ENCODE measurements around the gene MCU.
"Not testable (repeated sequence)": the region's sequence is repeated elsewhere in the genome, so short reads cannot be mapped to it uniquely, and the experiment has no call there.

Gene MCU, protein sequence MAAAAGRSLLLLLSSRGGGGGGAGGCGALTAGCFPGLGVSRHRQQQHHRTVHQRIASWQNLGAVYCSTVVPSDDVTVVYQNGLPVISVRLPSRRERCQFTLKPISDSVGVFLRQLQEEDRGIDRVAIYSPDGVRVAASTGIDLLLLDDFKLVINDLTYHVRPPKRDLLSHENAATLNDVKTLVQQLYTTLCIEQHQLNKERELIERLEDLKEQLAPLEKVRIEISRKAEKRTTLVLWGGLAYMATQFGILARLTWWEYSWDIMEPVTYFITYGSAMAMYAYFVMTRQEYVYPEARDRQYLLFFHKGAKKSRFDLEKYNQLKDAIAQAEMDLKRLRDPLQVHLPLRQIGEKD

DNA sequence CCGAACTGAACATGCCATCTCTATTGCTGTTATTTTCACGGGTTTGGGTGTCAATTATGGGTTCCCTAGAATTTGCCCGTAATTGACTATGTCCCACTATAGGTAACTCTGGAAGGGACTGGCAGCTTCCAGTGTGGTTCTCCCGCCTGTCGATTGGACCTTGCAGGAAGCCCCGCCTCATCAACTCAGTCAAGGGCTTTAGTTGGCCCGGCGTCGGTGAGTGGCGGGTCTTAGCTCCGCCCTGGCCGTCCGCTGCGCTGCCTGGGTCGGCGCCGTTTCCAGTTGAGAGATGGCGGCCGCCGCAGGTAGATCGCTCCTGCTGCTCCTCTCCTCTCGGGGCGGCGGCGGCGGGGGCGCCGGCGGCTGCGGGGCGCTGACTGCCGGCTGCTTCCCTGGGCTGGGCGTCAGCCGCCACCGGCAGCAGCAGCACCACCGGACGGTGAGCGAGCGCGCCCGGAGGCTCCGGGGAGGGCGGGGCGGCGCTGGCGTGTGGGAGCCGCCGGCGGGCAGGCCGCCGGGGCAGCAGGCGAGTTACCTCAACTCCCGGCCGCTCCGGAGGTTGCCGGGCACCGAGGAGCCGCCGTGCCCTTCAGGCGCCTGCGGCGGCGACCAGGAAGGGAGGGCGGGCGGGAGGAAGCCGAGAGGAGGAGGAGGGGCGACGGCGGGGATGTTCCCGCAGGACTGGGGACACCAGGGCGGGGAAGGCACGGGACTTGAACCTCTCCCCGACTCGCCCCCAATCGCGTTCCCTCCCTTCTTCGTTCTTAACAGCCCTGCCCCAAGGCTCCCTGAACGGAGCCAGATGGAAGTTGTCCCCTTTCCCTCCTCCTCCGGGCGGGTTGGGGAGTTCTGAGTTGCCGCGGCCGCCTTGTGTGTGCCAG lies at the start of gene MCU:
MCU (plus strand) TSS at position 281 of the 881 bp plus-strand sequence; CDS start at position 290, 9 bp downstream.
- DNase-seq (ENCODE audit: low read depth) = no peak

DNA sequence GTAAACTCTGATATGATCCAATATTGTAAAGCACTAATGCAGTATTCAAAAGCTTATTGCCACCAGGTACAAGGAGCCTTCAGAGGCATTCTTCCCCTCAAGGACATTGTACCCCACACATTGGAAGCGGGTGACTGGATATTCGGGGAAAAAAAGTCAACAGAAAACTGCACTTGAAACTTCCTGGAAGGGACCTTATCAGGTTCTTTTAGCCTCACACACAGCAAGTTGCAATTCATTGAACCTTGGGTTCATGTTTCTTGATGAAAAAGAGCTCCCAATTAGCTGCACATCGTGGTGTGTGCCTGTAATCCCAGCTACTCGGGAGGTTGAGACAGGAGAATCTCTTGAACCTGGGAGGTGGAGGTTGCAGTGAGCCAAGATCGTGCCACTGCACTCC lies 49.6 kb upstream of the MCU start:
- DNase-seq (ENCODE audit: low read depth) = no peak

DNA sequence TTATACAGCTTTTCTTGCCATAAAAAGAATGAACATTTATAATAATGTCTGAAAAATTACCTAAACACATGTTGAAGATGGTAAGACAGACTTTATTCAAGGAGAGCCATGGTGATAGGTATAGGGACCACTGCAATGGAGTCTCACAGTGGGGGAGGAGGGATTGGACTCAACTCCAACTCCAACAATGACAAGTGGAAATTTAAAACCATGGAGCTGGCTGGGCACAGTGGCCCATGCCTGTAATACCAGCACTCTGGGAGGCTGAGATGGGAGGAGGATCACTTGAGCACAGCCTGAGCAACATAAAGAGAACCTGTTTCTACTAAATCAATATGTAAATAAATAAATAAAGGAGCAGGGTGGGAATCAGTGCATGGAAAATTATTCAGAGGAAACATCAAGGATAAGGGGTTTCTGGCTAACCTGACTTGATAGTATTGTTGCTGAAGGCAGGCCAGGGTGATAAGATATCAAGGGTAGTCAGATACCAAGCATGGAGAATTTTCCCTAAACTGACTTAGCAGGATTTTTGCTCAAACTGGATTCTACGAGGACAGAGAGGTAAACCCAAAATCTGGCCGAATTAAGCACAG lies 46.6 kb upstream of the MCU start:
- no peak for DNase-seq (ENCODE audit: low read depth)

DNA sequence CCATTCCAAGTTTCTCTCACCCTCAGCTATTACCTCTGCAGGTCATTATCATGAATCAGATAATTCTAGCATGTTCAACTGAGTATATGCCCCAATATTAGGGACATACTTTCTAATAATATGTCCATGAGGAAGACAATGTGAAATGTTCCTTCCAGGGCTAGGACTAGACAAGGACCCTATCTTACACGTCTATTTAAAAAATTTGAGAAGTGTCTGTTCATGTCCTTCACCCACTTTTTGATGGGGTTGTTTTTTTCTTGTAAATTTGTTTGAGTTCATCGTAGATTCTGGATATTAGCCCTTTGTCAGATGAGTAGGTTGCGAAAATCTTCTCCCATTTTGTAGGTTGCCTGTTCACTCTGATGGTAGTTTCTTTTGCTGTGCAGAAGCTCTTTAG lies 45.0 kb upstream of the MCU start:
- not testable (repeated sequence) for DNase-seq (ENCODE audit: low read depth)

DNA sequence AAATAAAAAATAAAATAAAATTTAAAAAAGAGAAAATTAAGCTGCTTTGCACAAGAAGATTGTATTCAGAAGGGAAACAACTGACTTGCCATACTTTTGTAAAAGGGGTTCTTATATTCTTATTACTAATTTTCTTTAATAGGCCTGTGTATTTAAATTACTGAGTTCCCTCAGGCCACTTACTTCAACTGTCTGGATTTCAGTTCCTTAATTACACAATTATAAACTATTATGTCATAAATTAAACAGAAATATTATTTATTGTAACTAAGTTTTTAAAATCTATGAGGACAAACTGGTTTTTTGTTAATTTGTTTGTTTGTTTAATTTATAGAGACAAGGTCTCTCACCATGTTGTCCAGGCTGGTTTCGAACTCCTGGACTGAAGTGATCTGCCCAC lies 43.6 kb upstream of the MCU start:
- DNase-seq (ENCODE audit: low read depth) = no peak

DNA sequence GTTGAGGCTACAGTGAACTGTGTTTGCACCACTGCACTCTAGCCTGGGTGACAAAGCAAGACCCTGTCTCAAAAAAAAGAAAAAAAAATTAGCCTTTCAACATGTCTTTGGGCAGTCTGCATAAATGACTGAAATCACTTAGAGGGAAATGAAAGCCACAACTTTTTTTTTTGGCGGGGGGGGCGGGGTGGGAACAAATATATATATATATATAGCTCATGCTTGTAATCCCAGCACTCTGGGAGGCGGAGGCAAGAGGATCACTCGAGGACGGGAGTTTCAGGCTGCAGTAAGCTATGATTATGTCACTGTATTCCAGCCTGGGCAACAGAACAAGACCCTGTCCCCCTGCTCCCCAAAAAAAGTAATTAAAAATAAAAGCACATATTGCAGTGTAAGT lies 42.7 kb upstream of the MCU start:
- DNase-seq (ENCODE audit: low read depth) = no peak

DNA sequence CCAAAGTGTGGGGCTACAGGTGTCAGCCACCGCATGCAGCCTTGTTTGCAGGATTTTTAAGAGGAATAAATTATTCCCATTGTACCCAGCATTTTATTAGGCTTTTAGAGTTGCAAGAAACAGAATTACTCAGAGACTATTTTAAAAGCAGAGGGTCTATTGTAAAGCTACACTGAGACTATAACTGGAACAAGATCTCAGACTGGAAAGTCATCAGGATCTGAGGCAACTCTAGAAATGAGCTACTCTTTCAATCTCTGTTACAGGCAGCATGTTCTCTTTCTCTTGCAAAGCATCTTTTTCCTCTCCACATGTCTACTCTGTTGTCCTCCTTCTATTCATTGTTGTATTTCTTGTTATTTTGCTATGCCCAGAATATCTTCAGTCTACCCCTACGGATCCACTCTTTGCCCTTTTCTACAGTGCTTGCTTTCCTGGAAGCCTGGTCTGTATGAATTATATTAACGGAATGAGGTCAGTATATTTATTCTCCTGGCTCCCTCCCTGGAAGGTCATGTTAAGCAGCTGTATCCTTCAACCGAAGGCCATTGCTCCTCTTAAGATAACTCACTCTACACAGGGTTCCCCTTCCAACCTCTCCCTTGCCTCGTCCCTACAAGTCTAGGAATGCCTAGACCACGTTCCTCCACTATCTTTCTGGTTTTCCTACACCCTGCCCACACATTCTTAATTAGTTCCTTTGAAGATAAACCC lies 38.4 kb upstream of the MCU start:
- no peak for DNase-seq (ENCODE audit: low read depth)

DNA sequence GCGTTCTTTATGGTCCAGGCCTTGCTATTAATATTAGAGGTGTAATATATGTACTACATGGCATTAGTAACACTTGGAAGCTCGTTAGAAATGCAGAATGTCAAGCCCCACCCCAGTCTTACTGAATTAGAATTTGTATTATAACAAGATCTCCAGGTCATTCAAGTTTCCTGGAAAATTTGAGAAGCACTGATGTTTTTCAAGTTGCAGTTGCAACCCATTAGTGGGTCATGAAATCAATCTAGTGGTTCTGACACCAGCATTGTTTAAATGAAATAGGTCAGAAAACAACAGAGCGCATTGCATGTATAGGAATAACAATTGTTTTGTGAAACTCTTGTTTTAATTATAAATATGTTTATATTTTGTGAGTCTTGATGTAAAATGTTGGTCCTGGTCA lies 37.2 kb upstream of the MCU start:
- DNase-seq (ENCODE audit: low read depth) = no peak

DNA sequence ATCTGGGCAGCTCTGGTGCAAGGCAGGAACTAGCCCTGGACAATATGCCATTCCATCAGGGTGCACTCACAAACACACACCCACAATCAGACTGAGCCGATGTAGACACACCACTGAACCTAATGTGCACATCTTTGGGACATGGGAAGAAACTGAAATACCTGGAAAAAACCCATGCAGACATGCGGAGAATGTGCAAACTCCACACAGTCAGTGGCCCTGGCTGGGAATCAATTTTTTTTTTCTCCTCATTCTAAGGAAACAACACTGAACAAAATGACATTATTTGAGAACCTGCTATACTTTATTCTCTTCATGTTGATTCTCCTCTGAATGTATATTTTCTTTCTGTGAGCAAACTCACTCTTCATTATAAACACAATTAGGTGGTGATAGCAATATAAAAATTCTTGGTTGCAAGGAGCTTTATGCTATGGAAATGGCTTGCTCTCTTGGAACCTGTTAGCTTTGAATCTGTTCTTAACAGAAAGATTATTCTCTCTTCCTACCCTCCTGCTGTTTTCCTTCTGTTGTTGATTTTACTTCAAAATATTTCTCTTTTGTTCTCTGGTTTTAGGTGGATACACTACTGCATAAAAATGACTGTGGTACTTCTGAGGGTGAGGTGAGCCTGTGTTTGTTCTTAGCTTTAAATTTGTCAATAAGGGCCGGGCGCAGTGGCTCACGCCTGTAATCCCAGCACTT lies 33.1 kb upstream of the MCU start:
- DNase-seq (ENCODE audit: low read depth) = no peak

DNA sequence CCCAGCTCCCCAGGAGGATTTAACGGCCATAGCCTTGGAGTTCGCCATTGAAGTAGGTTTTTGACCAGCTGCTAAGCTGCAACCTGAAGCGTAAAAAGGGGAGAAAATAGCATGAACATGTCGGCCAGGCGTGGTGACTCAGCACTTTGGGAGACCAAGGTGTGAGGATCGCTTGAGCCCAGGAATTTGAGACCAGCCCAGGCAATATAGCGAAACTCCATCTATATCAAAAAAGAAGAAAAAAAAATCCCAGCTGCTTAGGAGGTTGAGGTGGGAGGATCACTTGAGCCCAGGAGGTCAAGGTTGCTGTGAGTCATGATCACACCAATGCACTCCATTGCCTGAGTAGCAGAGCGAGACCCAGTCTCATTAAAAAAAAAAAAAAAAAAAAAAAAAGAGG lies 32.2 kb upstream of the MCU start:
- no peak for DNase-seq (ENCODE audit: low read depth)

DNA sequence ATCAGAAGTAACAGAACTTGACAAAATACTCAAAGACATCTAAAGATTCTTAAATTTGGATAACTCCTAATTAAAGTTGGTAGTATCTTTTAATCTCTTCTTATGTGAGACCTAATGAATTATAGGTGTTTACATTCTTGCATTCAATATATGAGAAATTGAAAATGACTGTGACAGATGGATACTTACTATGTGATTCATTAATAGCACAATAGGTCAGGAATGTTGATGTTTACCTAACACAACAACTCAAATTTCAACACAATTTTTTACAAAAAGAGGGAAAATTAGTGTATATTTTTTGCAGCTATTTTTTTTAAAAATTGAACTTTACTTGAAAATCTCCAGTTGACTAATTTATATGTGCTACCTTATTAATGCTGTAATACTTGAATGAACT lies 31.7 kb upstream of the MCU start:
- no peak for DNase-seq (ENCODE audit: low read depth)

DNA sequence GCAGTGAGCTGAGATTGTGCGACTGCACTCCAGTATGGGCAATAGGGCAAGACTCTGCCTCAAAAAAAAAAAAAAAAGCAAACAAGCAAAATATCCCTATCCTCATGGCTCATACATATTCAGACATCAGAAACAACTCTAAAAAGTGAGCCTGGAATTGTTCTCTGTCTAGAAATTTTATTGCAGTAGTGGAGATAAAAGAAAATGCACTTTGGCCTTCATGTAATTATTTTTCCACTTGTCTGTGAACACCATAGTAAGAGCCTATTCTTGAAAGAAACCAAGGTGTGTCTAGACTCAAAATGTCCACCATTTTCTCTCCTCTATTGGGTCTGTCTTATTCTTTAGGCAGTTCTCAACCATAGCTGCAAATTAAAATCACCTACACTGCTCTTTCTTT lies 30.5 kb upstream of the MCU start:
- DNase-seq (ENCODE audit: low read depth) = no peak

DNA sequence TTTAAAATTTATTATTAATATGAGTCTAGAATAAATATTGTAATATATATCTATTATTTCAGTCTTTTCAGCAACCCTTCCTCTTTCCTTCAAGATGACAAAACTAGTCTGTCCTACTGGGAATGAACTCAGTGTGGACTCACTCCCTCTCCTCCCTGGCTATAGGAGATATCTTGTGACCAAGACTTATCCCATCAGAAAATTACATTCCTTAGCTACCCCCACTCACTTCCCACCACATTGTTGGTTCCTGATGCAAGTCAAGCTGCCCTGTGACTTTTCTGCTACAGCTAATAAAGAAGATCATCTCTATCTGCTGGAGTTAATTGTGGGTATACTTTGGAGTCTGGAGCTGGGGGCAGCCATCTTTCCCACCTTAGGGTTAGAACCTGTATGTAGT lies 28.0 kb upstream of the MCU start:
- no peak for DNase-seq (ENCODE audit: low read depth)

DNA sequence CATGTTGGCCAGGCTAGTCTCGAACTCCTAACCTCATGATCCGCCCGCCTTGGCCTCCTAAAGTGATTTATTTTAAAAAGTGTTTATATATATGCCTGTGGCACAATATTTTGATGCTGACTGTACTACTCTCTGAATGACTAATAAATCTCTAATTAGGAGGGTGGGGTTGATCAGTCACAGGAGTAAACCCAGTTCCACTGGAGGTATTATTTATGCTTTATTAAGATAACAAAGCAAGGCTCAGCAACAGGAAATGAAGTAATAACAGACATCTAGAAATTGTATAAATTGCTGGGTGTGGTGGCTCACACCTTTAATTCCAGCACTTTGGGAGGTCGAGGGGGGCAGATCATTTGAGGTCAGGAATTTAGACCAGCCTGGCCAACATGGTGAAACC lies 26.0 kb upstream of the MCU start:
- no peak for DNase-seq (ENCODE audit: low read depth)

DNA sequence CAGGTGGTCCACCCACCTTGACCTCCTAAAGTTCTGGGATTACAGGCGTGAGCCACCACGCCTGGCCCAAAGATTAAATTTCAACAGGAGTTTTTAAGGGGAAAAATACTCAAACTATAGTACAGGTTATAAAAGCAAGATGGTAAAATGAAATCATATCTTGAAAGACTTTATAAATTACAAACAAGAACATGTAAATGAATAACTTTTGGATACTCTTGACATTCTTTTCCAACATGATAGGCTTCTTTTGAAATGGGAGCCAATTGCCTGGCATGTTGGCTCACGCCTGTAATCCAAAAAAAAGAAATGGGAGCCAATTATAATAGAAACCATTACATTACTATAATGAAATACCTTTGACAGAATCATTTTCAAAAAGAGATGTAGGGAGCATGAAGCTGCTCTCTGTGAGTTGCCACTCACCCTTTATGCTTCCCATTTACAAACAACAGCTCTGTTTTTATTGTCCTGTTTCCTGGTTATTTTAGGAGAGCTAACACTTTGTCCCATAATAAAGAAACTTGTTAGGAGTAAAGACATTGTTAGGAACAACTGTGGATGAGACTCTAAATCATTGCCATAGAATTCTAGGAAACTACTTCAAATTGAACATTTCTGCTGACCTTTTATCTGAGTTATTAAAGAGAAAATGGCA lies 24.6 kb upstream of the MCU start:
- DNase-seq (ENCODE audit: low read depth) = no peak

DNA sequence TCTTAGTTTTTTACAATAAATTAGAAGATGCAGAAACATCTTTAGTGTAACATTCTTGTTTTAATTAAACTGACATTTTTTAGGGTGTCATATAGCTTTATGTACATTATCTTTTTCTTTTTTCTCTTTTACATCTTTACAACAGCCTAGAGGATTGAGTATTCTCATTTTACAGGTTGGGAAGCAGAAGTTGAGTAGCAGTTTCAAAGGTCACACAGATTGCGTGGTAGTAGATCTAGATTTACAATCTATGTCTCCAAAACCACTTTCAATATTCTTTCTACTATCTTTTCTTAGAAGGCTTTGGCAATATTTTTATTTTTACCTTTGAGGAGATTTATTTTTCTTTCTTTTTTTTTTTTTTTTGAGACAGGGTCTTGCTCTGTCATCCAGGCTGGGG lies 18.7 kb upstream of the MCU start:
- no peak for DNase-seq (ENCODE audit: low read depth)

DNA sequence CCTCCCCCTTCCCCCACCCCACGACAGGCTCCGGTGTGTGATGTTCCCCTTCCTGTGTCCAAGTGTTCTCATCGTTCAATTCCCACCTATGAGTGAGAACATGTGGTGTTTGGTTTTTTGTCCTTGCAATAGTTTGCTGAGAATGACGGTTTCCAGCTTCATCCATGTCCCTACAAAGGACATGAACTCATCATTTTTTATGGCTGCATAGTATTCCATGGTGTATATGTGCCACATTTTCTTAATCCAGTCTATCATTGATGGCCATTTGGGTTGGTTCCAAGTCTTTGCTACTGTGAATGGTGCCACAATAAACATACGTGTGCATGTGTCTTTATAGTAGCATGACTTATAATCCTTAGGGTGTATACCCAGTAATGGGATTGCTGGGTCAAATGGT lies 17.8 kb upstream of the MCU start:
- not testable (repeated sequence) for DNase-seq (ENCODE audit: low read depth)

DNA sequence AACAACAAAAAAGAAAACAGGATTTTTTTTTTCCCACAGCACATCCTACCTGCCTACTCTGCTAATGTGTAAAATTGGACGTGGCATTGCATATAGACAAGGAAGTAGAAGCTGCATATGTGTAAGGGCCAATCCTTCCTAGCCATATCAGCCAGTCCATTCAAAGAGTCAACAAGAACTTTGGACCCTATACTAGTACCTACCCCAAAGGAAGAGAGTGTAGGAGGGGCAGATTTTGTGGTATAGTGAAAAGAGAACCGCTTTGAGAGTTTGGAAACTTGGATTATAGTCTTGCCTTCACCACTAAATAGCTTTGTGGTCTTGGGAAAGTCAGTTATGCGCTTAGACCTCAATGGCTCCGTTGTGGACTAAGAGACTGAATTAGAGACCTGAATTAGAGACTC lies 12.1 kb upstream of the MCU start:
- no peak for DNase-seq (ENCODE audit: low read depth)

DNA sequence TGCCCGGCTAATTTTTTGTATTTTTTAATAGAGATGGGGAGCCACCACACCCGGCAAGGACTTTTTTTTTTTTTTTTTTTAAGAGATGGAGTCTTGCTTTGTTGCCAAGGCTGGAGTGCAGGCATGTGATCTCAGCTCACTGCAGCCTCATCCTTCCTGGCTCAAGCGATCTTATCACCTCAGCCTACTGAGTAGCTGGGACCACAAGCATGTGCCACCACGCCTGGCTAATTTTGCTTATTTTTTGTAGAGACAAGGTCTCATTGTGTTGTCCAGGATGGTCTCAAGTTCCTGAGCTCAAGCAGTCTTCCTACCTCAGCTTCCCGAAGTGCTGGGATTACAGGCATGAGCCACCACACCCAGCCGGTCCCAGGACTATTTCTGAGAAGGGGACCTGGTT lies 9.3 kb upstream of the MCU start:
- no peak for DNase-seq (ENCODE audit: low read depth)

DNA sequence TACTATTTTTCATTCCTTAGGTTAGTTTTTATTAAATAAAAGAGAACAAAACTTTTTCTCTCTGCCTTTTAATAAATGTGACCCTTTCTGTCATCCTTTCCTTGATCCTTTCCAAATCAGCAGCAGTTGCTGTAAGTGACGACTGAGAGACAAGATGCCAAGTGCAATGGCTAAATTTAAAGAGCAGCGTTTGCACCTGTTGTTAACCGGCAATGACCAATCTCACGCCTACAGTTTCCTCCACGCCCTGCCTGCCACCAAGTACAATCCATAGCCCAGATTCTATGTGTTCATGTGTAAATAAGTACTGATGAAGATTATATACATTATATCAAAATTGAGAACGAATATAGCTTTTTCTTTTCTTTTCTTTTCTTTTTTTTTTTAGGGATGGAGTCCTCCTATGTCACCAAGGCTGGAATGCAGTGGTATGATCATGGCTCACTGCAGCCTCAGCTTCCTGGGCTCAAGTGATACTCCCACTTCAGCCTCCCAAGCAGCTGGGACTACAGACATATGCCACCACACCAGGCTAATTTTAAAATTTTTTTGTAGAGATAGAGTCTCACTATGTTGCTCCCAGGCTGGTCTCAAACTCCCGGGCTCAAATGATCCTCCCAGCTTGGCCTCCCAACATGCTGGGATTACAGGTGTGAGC lies 6.5 kb upstream of the MCU start:
- no peak for DNase-seq (ENCODE audit: low read depth)

DNA sequence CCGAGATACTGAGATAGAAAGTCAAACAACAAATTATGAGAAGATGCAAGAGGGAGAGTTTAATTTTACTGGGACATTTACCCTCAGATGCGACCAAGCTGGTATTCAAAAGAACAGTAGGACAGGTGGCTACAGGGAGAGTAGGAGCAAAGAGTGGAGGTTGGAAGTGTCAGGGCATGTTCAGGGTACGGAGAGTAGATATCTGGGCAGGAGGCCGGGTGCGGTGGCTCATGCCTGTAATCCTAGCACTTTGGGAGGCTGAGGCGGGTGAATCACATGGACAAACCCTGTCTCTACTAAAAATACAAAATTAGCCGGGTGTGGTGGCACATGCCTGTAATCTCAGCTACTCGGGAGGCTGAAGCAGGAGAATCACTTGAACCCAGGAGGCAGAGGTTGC lies 5.5 kb upstream of the MCU start:
- DNase-seq (ENCODE audit: low read depth) = not testable (repeated sequence)
